ENCODE results near the gene SDK1. TPM values are rescaled to one million over a fixed set of nuclear protein-coding genes. Genes with fewer than 3 reads are reported as not detected.

Gene SDK1
- total RNA-seq, 1 experiment from 2014 or later, result 7.1 TPM

DNA sequence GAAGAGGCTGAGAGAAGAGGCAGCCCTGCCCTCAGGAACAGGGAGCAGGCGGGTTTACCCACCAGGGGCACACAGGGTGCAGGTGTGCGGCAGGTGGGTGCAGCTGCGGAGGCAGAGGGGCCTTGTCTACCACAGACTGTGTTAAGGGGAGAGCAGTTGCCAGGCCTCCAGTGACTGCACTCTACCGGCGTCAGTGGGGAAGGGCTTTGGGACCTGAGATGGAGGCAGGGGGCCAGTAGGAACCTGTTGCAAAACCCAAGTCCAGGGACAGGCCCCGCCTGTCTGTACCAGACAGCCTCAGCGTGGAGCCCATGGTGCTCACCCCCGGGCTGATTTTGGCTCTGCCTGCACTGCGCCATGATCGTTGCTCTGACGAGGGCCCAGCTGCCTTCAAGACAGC lies 873.4 kb downstream of the SDK1 start:
- TF ChIP-seq, protein P1, sequence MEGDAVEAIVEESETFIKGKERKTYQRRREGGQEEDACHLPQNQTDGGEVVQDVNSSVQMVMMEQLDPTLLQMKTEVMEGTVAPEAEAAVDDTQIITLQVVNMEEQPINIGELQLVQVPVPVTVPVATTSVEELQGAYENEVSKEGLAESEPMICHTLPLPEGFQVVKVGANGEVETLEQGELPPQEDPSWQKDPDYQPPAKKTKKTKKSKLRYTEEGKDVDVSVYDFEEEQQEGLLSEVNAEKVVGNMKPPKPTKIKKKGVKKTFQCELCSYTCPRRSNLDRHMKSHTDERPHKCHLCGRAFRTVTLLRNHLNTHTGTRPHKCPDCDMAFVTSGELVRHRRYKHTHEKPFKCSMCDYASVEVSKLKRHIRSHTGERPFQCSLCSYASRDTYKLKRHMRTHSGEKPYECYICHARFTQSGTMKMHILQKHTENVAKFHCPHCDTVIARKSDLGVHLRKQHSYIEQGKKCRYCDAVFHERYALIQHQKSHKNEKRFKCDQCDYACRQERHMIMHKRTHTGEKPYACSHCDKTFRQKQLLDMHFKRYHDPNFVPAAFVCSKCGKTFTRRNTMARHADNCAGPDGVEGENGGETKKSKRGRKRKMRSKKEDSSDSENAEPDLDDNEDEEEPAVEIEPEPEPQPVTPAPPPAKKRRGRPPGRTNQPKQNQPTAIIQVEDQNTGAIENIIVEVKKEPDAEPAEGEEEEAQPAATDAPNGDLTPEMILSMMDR (IDR thresholded peaks at IDR 0.05; ENCODE audit: insufficient read depth in 1 of 2, low read depth in 1 of 2, low read length in 1 of 2, severe bottlenecking in 1 of 2, unreplicated experiment in 1 of 2), result no peak
- Histone ChIP-seq H3K27me3 (replicated peaks; ENCODE audit: control insufficient read depth, insufficient read depth, low read length) (no peaks in the 10 kb centered on the region), H3K36me3 (ENCODE audit: control insufficient read depth, insufficient read depth, low read length) (no peaks in the 10 kb centered on the region), H3K9me3 (peaks cover 7% of the 10 kb centered on the region; the same call in 1 of the 2 replicates), H3K4me1 (no peaks in the 10 kb centered on the region), H3K4me3 (ENCODE audit: low read depth, low read length) (no peak overlapping the region)
- DNase-seq, result no peak
- H3K27ac Mint-ChIP-seq (ENCODE audit: unreplicated experiment), result no peak overlapping the region
- ChIA-PET CTCF (no interaction called here), POLR2A (no interaction called here)
- H3K9me3 Mint-ChIP-seq (ENCODE audit: unreplicated experiment), result no peaks in the 10 kb centered on the region
- no peak overlapping the region for H3K4me3 Mint-ChIP-seq (ENCODE audit: unreplicated experiment)
- peaks cover 5% of the 10 kb centered on the region for H3K36me3 Mint-ChIP-seq (ENCODE audit: insufficient read depth, unreplicated experiment)
- no peaks in the 10 kb centered on the region for H3K27me3 Mint-ChIP-seq (ENCODE audit: insufficient read depth, unreplicated experiment)
- intact Hi-C loops (cut with micrococcal nuclease; ENCODE audit: unreplicated experiment), result no loop called here
- BruUV-seq (replicated peaks), result no TSS peak
- H3K4me1 Mint-ChIP-seq (ENCODE audit: low read depth, unreplicated experiment), result no peaks in the 10 kb centered on the region

DNA sequence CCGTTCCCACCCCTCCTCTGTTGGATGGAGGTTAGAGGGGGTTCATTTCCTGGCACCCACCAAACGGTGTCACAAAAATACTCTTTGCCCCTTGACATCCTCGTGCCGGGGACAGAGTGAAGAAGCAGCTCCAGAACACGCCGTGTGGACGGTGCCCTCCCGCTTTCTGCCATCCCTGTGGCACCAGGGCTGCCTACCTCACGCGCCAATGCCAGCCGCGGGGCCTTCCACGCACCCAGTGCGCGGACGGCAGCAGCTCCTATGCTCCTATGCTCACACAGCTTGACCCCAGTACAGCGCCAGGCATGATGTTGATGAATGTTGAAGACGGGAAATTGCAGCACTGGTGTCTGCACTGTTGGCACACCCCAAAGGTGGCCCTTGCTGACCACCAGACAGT lies 873.8 kb downstream of the SDK1 start:
- POLR2A ChIA-PET, result no interaction called here
- H3K4me3 Mint-ChIP-seq (ENCODE audit: unreplicated experiment), result no peak overlapping the region
- DNase-seq, result no peak
- Histone ChIP-seq H3K4me3 (ENCODE audit: low read depth, low read length) (no peak overlapping the region), H3K9me3 (peaks cover 7% of the 10 kb centered on the region; the same call in 1 of the 2 replicates), H3K36me3 (ENCODE audit: control insufficient read depth, insufficient read depth, low read length) (no peaks in the 10 kb centered on the region), H3K4me1 (no peaks in the 10 kb centered on the region), H3K27me3 (replicated peaks; ENCODE audit: control insufficient read depth, insufficient read depth, low read length) (no peaks in the 10 kb centered on the region)
- H3K9me3 Mint-ChIP-seq (ENCODE audit: unreplicated experiment), result no peaks in the 10 kb centered on the region
- TF ChIP-seq, protein P1 (IDR thresholded peaks at IDR 0.05; ENCODE audit: insufficient read depth in 1 of 2, low read depth in 1 of 2, low read length in 1 of 2, severe bottlenecking in 1 of 2, unreplicated experiment in 1 of 2), result no peak
- H3K4me1 Mint-ChIP-seq (ENCODE audit: low read depth, unreplicated experiment), result no peaks in the 10 kb centered on the region
- intact Hi-C loops (cut with micrococcal nuclease; ENCODE audit: unreplicated experiment), result no loop called here
- H3K36me3 Mint-ChIP-seq (ENCODE audit: insufficient read depth, unreplicated experiment), result peaks cover 5% of the 10 kb centered on the region
- H3K27me3 Mint-ChIP-seq (ENCODE audit: insufficient read depth, unreplicated experiment), result no peaks in the 10 kb centered on the region
- CTCF ChIA-PET, result no interaction called here
- H3K27ac Mint-ChIP-seq (ENCODE audit: unreplicated experiment), result no peak overlapping the region
- BruUV-seq (replicated peaks), result no TSS peak

DNA sequence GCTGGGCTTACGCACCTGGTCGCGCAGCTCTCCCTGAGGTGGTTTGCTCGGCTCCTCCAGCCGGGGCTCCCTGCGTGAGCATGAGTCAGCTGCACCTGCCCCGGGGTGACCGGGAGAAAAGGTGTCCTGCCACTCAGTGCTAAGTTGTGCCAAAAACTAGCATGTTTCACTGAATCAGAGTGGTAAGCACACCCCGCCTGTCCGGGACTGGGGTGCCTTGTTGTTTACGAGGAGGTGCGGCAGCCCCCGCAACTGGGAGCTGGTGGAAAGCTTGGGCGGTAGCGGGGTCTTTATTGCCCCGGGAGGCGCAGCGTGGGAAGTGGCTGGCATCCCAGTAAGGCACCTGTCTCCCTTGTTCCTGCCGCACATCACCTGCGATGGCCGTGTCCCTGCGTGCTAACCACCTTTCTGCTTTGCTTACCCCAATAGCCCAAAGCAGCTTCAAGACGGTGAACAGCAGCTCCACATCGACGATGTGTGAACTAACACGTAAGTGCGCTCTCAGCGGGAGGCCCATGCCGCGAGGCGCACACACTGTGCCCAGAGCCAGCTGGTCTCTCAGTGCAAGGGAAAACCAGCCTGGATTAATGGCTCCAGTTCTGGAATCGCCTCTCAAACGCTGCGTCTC lies 874.4 kb downstream of the SDK1 start:
- H3K27me3 Mint-ChIP-seq (ENCODE audit: insufficient read depth, unreplicated experiment), result no peaks in the 10 kb centered on the region
- intact Hi-C loops (cut with micrococcal nuclease; ENCODE audit: unreplicated experiment), result no loop called here
- Histone ChIP-seq H3K9me3 (peaks cover 7% of the 10 kb centered on the region; the same call in 1 of the 2 replicates), H3K27me3 (replicated peaks; ENCODE audit: control insufficient read depth, insufficient read depth, low read length) (no peaks in the 10 kb centered on the region), H3K36me3 (ENCODE audit: control insufficient read depth, insufficient read depth, low read length) (no peaks in the 10 kb centered on the region), H3K4me3 (ENCODE audit: low read depth, low read length) (no peak overlapping the region), H3K4me1 (no peaks in the 10 kb centered on the region)
- BruUV-seq (replicated peaks), result no TSS peak
- no peak overlapping the region for H3K4me3 Mint-ChIP-seq (ENCODE audit: unreplicated experiment)
- TF ChIP-seq, protein P1 (IDR thresholded peaks at IDR 0.05; ENCODE audit: insufficient read depth in 1 of 2, low read depth in 1 of 2, low read length in 1 of 2, severe bottlenecking in 1 of 2, unreplicated experiment in 1 of 2), result no peak
- H3K27ac Mint-ChIP-seq (ENCODE audit: unreplicated experiment), result no peak overlapping the region
- peaks cover 5% of the 10 kb centered on the region for H3K36me3 Mint-ChIP-seq (ENCODE audit: insufficient read depth, unreplicated experiment)
- POLR2A ChIA-PET, result no interaction called here
- no peak for DNase-seq
- H3K9me3 Mint-ChIP-seq (ENCODE audit: unreplicated experiment), result no peaks in the 10 kb centered on the region
- no peaks in the 10 kb centered on the region for H3K4me1 Mint-ChIP-seq (ENCODE audit: low read depth, unreplicated experiment)
- CTCF ChIA-PET, result no interaction called here

All from Caco-2 (cell line).